HepG2 (cell line): ENCODE results near the gene CRK. TPM values are rescaled to one million over a fixed set of nuclear protein-coding genes. Genes with fewer than 3 reads are reported as not detected.

Experiments used
- E2F2 ChIP-seq: sonication (generic); formaldehyde crosslinking; IDR thresholded peaks from 2 replicates; pipeline ENCODE4 v1.4.0; 2020; ENCODE audit warnings: missing genetic modification reagents, borderline replicate concordance
- ELF1 ChIP-seq: sonication (generic); formaldehyde crosslinking; IDR thresholded peaks from 2 replicates; pipeline ENCODE4 v1.4.0; 2020; ENCODE audit warnings: missing genetic modification reagents
- KLF12 ChIP-seq: sonication (generic); formaldehyde crosslinking; IDR thresholded peaks from 2 replicates; pipeline ENCODE4 v1.4.0; 2020; ENCODE audit warnings: missing genetic modification reagents, borderline replicate concordance
- SATB2 ChIP-seq: sonication (generic); formaldehyde crosslinking; IDR thresholded peaks from 2 replicates; pipeline ENCODE4 v1.5.0; 2020; ENCODE audit warnings: missing genetic modification reagents
- SIX4 ChIP-seq: sonication (generic); formaldehyde crosslinking; IDR thresholded peaks from 2 replicates; pipeline ENCODE4 v1.4.0; 2020; ENCODE audit warnings: missing genetic modification reagents
- SKIL ChIP-seq: sonication (generic); formaldehyde crosslinking; IDR thresholded peaks from 2 replicates; pipeline ENCODE4 v1.8.0; 2022; ENCODE audit warnings: missing genetic modification reagents, mild to moderate bottlenecking, moderate library complexity, borderline replicate concordance
- SRY ChIP-seq: sonication (generic); formaldehyde crosslinking; IDR thresholded peaks from 2 replicates; pipeline ENCODE4 v1.8.0; 2022; ENCODE audit warnings: mild to moderate bottlenecking, missing genetic modification reagents
- SYNCRIP ChIP-seq: fragments of 200-400 bp; formaldehyde crosslinking; IDR thresholded peaks from 2 replicates; pipeline ENCODE4 v1.6.1; 2018; ENCODE audit warnings: mild to moderate bottlenecking, low read depth, low read length; ENCODE audit not compliant: insufficient read depth
- ZBED4 ChIP-seq: sonication (generic); formaldehyde crosslinking; IDR thresholded peaks from 2 replicates; pipeline ENCODE4 v1.4.0; 2020; ENCODE audit warnings: missing genetic modification reagents, borderline replicate concordance
- ZBTB43 ChIP-seq: sonication (generic); formaldehyde crosslinking; conservative IDR thresholded peaks from 2 replicates; pipeline ENCODE4 v1.4.0; 2020; ENCODE audit warnings: missing genetic modification reagents
- ZGPAT ChIP-seq: IDR thresholded peaks from 2 replicates; pipeline ENCODE4 v1.6.1; 2016; ENCODE audit warnings: mild to moderate bottlenecking
- ZNF276 ChIP-seq: sonication (generic); formaldehyde crosslinking; IDR thresholded peaks from 2 replicates; pipeline ENCODE4 v1.4.0; 2020; ENCODE audit warnings: mild to moderate bottlenecking, low read depth, missing genetic modification reagents
- ZNF282 ChIP-seq: fragments of 450-650 bp; IDR thresholded peaks from 2 replicates; pipeline ENCODE4 v1.6.1; 2018; ENCODE audit not compliant: partially characterized antibody
- ZNF557 ChIP-seq: sonication (generic); formaldehyde crosslinking; IDR thresholded peaks from 2 replicates; pipeline ENCODE4 v1.4.0; 2020; ENCODE audit warnings: missing genetic modification reagents
- ZNF569 ChIP-seq: sonication (generic); formaldehyde crosslinking; IDR thresholded peaks from 2 replicates; pipeline ENCODE4 v1.5.0; 2020; ENCODE audit warnings: mild to moderate bottlenecking, missing genetic modification reagents, moderate library complexity, borderline replicate concordance
- ZNF841 ChIP-seq: sonication (generic); formaldehyde crosslinking; IDR thresholded peaks from 2 replicates; pipeline ENCODE4 v1.8.1; 2023; ENCODE audit warnings: missing genetic modification reagents, borderline replicate concordance
- polyA plus RNA-seq, 8 experiments: library from polyadenylated mRNA; depleted of rRNA in 3 of 8; stranded (reverse) in 7 of 8; unstranded in 1 of 8; fragments of >200 nt; fragmentation: Illumina TruSeq in 4 of 8; extraction: Trizol in 4 of 8; gene quantifications; 2 replicates each; pipeline versions ENCODE4 v1.2.1 to v1.2.3, GENCODE V29; 2011 to 2016; ENCODE audit warnings: low read depth in 4 of 8, missing spikeins in 1 of 8, mixed read lengths in 1 of 8; ENCODE audit not compliant: insufficient read depth in 1 of 8
- total RNA-seq, 5 experiments: library from RNA; depleted of rRNA; stranded (reverse); fragments of >200 nt; fragmentation: Illumina TruSeq; extraction: Trizol; gene quantifications; 2 replicates each; pipeline ENCODE4 v1.2.3, GENCODE V29; 2016; ENCODE audit warnings: low read depth in 1 of 5

CRK gene
- total and polyA plus RNA-seq, 2 of the 13 experiments (the other 11 are each of a cell fraction or from before 2014, with no cell fraction given) = 47.4 to 54.2 TPM

DNA sequence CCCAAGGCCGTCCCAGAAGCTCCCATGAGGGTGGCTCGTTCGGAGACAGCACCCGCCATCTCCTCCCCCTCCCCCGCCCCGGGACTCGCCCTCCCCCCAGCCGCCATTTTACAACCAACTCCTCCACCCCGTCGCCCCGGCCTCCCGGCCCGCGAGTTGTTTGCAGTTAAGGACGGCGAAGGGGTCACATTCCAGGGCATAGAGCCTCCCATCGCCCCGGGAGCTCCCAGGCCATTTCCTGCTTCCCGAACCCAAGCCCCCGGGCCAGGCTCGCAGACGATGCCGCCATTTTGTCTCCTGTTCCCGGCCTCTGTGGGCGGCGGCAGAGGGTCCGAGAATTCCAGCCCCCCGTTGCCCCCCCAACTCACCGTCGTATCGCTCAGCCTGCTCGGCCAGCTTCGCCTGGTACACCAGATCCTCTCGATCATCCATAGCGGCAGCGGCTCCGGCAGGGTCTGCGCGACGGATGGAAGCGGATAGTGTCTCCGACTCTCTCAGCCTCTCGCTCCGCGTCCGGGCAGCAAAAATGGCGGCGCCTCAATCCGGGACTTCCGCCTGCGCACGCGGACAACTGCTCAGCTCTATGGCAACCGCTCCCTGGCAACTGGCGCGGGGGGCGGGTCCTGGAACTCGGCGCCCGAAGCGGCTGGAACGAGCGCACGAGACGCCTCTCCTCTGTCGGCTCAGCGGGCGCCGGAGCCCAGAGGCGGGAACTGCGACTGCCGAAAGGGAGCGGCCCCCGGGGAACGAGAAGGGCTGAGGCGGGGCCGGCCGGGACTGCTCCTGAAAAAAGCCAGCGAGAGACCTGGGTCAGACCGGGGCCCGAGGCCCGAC lies 56.1 kb downstream of the CRK start, which contains the start of gene YWHAE (continued):
- no peak for TF ChIP-seq SKIL (CRISPR knock-in tag)
- TF ChIP-seq ZGPAT (CRISPR knock-in tag) = no peak
- no peak for TF ChIP-seq SATB2 (CRISPR knock-in tag)
- TF ChIP-seq SYNCRIP = no peak
- TF ChIP-seq ZNF569 (CRISPR knock-in tag) = no peak
- peak; percentile 58; the same call in 1 of the 2 replicates for TF ChIP-seq E2F2 (CRISPR knock-in tag)
- no peak for TF ChIP-seq ZBTB43 (CRISPR knock-in tag)
- TF ChIP-seq ZNF282 = no peak
- TF ChIP-seq ZNF276 (CRISPR knock-in tag) = peak; percentile 74; the same call in 1 of the 2 replicates
- TF ChIP-seq ZBED4 (CRISPR knock-in tag) = no peak
- no peak for TF ChIP-seq SIX4 (CRISPR knock-in tag)
- TF ChIP-seq ELF1 (CRISPR knock-in tag) = peak; percentile 90
- TF ChIP-seq ZNF841 = no peak
- peak; percentile 44; the same call in 1 of the 2 replicates for TF ChIP-seq SRY (CRISPR knock-in tag)
- TF ChIP-seq KLF12 (CRISPR knock-in tag) = no peak
- 0 out of 2 replicates have a peak, but pooled peaks have one; percentile 43 for TF ChIP-seq ZNF557 (CRISPR knock-in tag)
